ENCODE results near the gene WIPI1.
"Not testable (repeated sequence)": the region's sequence is repeated elsewhere in the genome, so short reads cannot be mapped to it uniquely, and the experiment has no call there.

The WIPI1 gene

GRCh38 chr17:68383443-68384321 lies 73.6 kb downstream of the WIPI1 start:
- DNase-seq (ENCODE audit: low read depth), result no peak

DNA sequence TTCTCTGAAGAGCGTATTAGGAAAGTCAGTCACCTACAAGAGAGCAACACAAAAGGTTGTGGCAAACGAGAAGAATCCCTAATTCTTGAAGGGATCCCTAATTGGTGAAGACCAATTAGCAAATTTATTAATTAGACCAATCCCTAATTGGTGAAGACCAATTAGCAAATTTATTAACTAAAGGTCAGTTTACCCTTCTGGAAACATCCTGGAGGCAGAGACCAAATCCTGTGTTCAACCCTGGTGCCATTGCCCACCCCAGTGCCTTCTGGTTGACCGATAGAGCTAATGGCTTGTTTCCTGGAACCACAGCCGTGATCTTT lies 74.2 kb downstream of the WIPI1 start:
- no peak for DNase-seq (ENCODE audit: low read depth)

- DNase-seq (ENCODE audit: low read depth), result no peak
Measured at GRCh38 chr17:68382582-68383085, 74.7 kb downstream of the WIPI1 start.

DNA sequence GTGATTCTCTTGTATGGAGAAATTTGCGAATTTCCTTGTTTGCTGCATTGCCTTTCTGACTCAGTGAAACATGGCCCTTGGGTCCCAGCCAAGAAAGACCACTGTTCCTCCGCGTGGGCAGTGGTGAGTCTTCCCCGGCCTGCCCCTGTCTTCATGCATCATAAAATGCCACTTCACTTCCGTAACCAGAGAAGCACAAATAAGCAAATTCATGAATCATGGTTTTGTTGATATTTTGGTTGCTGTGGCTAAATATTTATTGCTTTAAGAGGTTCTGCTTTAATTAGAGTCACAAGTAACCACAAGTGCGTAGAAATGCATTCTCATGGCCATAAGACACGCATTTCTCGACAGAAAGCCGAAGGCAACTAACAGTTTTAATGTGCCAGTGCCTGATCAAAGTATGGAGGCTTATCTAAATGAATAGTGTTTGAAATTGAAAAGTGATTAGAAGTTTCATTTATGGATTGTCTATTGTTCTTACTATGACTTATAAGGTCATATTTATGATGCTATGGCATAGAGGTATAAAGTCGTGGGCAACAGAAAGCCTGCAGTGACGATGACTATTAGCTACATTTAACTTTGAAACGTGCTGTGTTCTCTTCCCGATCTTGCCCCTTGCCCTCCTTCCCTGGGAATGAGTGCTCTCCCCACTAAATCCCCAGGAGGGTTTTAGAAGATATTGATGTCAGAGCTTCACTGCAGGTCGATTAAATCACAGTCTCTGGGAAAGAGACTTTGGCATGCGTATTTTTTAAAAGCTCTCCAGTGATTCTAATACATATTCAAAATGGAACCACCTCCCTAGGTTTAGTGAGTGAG lies 76.0 kb downstream of the WIPI1 start:
- DNase-seq (ENCODE audit: low read depth), result no peak

DNA sequence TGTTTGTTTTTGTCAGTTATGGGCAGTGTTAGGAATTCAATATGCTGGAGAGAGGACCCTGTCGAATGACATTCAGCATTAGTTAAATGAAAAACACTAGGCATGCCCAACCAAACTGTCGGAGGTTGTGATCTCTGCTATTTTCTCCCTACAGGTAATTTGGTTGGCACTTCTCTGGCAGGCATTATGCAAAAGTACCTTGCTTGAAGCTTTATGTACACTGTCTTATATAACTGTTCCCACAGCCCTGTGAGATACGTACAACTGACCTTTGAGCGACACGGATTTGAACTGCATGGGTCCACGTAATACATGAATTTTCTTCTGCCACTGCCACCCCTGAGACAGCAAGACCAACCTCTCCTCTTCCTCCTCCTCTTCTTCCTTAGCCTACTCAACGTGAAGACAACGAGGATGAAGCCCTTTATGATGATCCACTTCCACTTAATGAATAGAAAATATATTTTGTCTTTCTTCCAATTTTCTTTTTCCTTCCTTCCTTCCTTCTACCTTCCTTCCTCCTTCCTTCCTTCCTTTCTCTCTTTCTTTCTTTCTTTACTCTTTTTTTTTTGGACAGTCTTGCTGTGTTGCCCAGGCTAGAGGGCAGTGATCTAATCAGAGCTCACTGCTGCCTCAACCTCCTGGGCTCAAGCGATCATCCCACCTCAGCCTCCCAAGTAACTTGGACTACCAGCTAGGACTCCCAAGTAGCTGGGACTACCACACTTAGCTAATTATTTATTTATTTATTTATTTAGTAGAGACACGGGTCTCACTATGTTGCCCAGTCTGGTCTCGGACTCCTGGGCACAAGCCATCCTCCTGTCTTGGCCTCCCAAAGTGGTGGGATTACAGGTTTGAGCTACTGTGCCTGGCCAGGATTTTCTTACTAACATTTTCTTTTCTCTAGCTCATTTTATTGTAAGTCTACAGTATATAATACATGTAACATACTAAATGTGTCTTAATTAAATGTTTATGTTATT lies 77.3 kb downstream of the WIPI1 start:
- DNase-seq (ENCODE audit: low read depth), result no peak

- DNase-seq (ENCODE audit: low read depth), result no peak
Measured at GRCh38 chr17:68379177-68379510, 78.2 kb downstream of the WIPI1 start.

DNA sequence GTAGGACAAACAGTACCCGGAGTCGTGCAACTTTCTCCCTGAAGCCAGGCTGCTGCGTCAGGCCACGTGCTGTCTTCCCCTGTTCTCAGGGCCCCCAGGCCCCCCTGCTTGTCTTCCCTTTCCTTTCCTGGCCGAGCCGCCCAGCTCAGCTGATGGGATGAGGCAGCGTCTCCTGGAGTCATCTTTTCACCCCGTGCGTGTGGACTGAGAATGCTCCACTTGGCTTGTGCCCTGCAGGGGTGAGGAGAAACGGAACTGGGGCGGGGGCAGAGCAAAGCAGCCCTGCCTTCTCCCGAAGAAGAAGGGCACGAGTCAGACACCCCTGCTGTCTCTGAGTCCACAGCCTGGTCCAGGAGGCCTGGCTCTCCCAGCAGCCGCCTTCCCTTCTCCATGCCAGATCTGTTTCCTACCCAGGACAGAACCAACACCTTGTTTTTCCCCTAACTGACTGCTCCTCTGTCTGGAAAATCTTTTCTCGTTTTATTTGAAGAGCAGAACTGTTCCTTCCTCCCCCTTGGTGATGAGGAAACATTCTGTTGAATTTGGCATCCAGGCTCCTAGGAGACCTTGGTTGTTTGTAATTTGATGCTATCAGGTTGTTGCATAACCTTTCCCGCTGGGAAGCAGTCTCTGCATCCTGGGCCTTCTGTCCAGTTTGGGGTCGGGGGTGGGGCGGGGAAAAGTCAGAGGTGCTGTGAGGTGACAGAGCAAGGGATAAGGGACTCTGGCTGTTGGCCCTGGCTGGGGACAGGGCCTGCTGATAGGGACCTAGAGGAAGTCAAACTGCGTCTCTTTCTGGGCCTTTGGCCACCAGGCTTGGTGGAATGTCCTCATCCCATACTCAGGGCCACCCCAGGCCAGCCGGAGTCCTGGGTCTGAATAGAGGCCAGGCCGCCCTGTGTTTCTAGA lies 78.8 kb downstream of the WIPI1 start:
- no peak for DNase-seq (ENCODE audit: low read depth)

GRCh38 chr17:68377771-68378267 lies 79.5 kb downstream of the WIPI1 start:
- DNase-seq (ENCODE audit: low read depth), result no peak

GRCh38 chr17:68376178-68376577 lies 81.1 kb downstream of the WIPI1 start:
- DNase-seq (ENCODE audit: low read depth), result not testable (repeated sequence)

- no peak for DNase-seq (ENCODE audit: low read depth)
Measured at GRCh38 chr17:68375566-68375965, 81.7 kb downstream of the WIPI1 start.
